ENCODE results near the gene AGFG2. TPM values are rescaled to one million over a fixed set of nuclear protein-coding genes. Genes with fewer than 3 reads are reported as not detected.
"Not testable (repeated sequence)": the region's sequence is repeated elsewhere in the genome, so short reads cannot be mapped to it uniquely, and the experiment has no call there.

Gene AGFG2
- total RNA-seq, 1 donor from 2014 or later: 6.2 TPM

- not testable (repeated sequence) for H3K4me1 ChIP-seq (ENCODE audit: insufficient read depth, low read length); H3K27me3 Mint-ChIP-seq (ENCODE audit: low read depth, unreplicated experiment); H3K4me3 Mint-ChIP-seq (ENCODE audit: unreplicated experiment); H3K9ac ChIP-seq (ENCODE audit: low read length); H3K27ac ChIP-seq (ENCODE audit: low read depth, low read length); H3K9me3 ChIP-seq (ENCODE audit: insufficient read depth, low read depth, low read length); H3K27me3 ChIP-seq (ENCODE audit: insufficient read depth, low read length); H3K9me3 Mint-ChIP-seq (ENCODE audit: unreplicated experiment); H3K36me3 Mint-ChIP-seq (ENCODE audit: low read depth, unreplicated experiment); H3K27ac Mint-ChIP-seq (ENCODE audit: unreplicated experiment); H3K4me3 ChIP-seq (ENCODE audit: insufficient read depth, low read depth, low read length); H3K36me3 ChIP-seq (ENCODE audit: insufficient read depth, low read length); H4K20me1 ChIP-seq (ENCODE audit: insufficient read depth, low read length); FAIRE-seq; H3K4me2 ChIP-seq (ENCODE audit: low read length); DNase-seq (ENCODE audit: low read depth); H2AFZ ChIP-seq (ENCODE audit: low read depth, low read length); H3K79me2 ChIP-seq (ENCODE audit: insufficient read depth, low read length); H3K4me1 Mint-ChIP-seq (ENCODE audit: low read depth, unreplicated experiment)
These were observed 10.7 kb upstream of the AGFG2 start for GRCh38 chr7:100528108-100528866.

GRCh38 chr7:100532165-100533022, 6.6 kb upstream of the AGFG2 start:
- Mint-ChIP-seq H3K9me3 (ENCODE audit: unreplicated experiment) (no peaks in the 10 kb centered on the region), H3K36me3 (ENCODE audit: low read depth, unreplicated experiment) (no peaks in the 10 kb centered on the region), H3K27ac (ENCODE audit: unreplicated experiment) (no peak overlapping the region), H3K4me3 (ENCODE audit: unreplicated experiment) (no peak overlapping the region), H3K4me1 (ENCODE audit: low read depth, unreplicated experiment) (no peaks in the 10 kb centered on the region), H3K27me3 (ENCODE audit: low read depth, unreplicated experiment) (peaks cover 7% of the 10 kb centered on the region)
- Histone ChIP-seq H3K9me3 (ENCODE audit: insufficient read depth, low read depth, low read length) (no peaks in the 10 kb centered on the region), H3K4me2 (ENCODE audit: low read length) (no peak overlapping the region), H3K79me2 (ENCODE audit: insufficient read depth, low read length) (no peaks in the 10 kb centered on the region), H3K9ac (ENCODE audit: low read length) (no peak overlapping the region), H2AFZ (ENCODE audit: low read depth, low read length) (no peak overlapping the region), H3K27me3 (ENCODE audit: insufficient read depth, low read length) (peaks cover 2% of the 10 kb centered on the region), H3K27ac (ENCODE audit: low read depth, low read length) (no peak overlapping the region), H4K20me1 (ENCODE audit: insufficient read depth, low read length) (no peaks in the 10 kb centered on the region), H3K4me1 (ENCODE audit: insufficient read depth, low read length) (no peaks in the 10 kb centered on the region), H3K4me3 (ENCODE audit: insufficient read depth, low read depth, low read length) (no peak overlapping the region), H3K36me3 (ENCODE audit: insufficient read depth, low read length) (no peaks in the 10 kb centered on the region)
- FAIRE-seq (no peak), DNase-seq (ENCODE audit: low read depth) (no peak)
- no peak for TF ChIP-seq EZH2 (IDR thresholded peaks at IDR 0.05; ENCODE audit: insufficient read depth, low read length)

GRCh38 chr7:100535982-100536381, 3.0 kb upstream of the AGFG2 start:
- FAIRE-seq; H3K27me3 Mint-ChIP-seq (ENCODE audit: low read depth, unreplicated experiment); H3K4me3 Mint-ChIP-seq (ENCODE audit: unreplicated experiment): not testable (repeated sequence)

GRCh38 chr7:100536695-100537094, 2.3 kb upstream of the AGFG2 start:
- not testable (repeated sequence) for H3K4me3 ChIP-seq (ENCODE audit: insufficient read depth, low read depth, low read length); H3K27ac Mint-ChIP-seq (ENCODE audit: unreplicated experiment); H3K27me3 Mint-ChIP-seq (ENCODE audit: low read depth, unreplicated experiment); H3K9me3 ChIP-seq (ENCODE audit: insufficient read depth, low read depth, low read length); H3K36me3 Mint-ChIP-seq (ENCODE audit: low read depth, unreplicated experiment); H3K36me3 ChIP-seq (ENCODE audit: insufficient read depth, low read length); H2AFZ ChIP-seq (ENCODE audit: low read depth, low read length); H3K4me1 ChIP-seq (ENCODE audit: insufficient read depth, low read length); H3K4me1 Mint-ChIP-seq (ENCODE audit: low read depth, unreplicated experiment); DNase-seq (ENCODE audit: low read depth); H3K79me2 ChIP-seq (ENCODE audit: insufficient read depth, low read length); H3K27me3 ChIP-seq (ENCODE audit: insufficient read depth, low read length); H3K9ac ChIP-seq (ENCODE audit: low read length); H3K27ac ChIP-seq (ENCODE audit: low read depth, low read length); H3K4me3 Mint-ChIP-seq (ENCODE audit: unreplicated experiment); H3K4me2 ChIP-seq (ENCODE audit: low read length); H3K9me3 Mint-ChIP-seq (ENCODE audit: unreplicated experiment); FAIRE-seq; H4K20me1 ChIP-seq (ENCODE audit: insufficient read depth, low read length)

More at GRCh38 chr7:100535982-100536381, 3.0 kb upstream of the AGFG2 start:
- H3K9me3 Mint-ChIP-seq (ENCODE audit: unreplicated experiment); H3K36me3 Mint-ChIP-seq (ENCODE audit: low read depth, unreplicated experiment); H4K20me1 ChIP-seq (ENCODE audit: insufficient read depth, low read length); H3K4me1 ChIP-seq (ENCODE audit: insufficient read depth, low read length); H3K4me1 Mint-ChIP-seq (ENCODE audit: low read depth, unreplicated experiment); H3K27me3 ChIP-seq (ENCODE audit: insufficient read depth, low read length); H3K27ac ChIP-seq (ENCODE audit: low read depth, low read length); H2AFZ ChIP-seq (ENCODE audit: low read depth, low read length); H3K9me3 ChIP-seq (ENCODE audit: insufficient read depth, low read depth, low read length); H3K4me3 ChIP-seq (ENCODE audit: insufficient read depth, low read depth, low read length); DNase-seq (ENCODE audit: low read depth); H3K79me2 ChIP-seq (ENCODE audit: insufficient read depth, low read length); H3K9ac ChIP-seq (ENCODE audit: low read length); H3K36me3 ChIP-seq (ENCODE audit: insufficient read depth, low read length); H3K4me2 ChIP-seq (ENCODE audit: low read length): not testable (repeated sequence)
- peak overlapping the region; percentile 47 for H3K27ac Mint-ChIP-seq (ENCODE audit: unreplicated experiment)
